ENCODE data around the gene MYO5B. TPM values are rescaled to one million over a fixed set of nuclear protein-coding genes. Genes with fewer than 3 reads are reported as not detected.
"Not testable (repeated sequence)": the region's sequence is repeated elsewhere in the genome, so short reads cannot be mapped to it uniquely, and the experiment has no call there.

The MYO5B gene
- total and polyA plus RNA-seq, 2 of the 4 experiments (the other 2 are of a cell fraction): 0.24 to 0.54 TPM

GRCh38 chr18:49784427-49785185, 410.3 kb downstream of the MYO5B start:
- Histone ChIP-seq H2AK5ac (ENCODE audit: low read depth, low read length) (no peak overlapping the region), H3K4me2 (ENCODE audit: low read depth, low read length) (no peak overlapping the region), H3K27ac (ENCODE audit: insufficient read depth, low read length) (no peak overlapping the region), H3K27me3 (ENCODE audit: control insufficient read depth, insufficient read depth, low read length) (no peaks in the 10 kb centered on the region), H3K56ac (ENCODE audit: extremely low read depth, insufficient read depth, low read length) (no peak overlapping the region), H3K4me1 (ENCODE audit: control insufficient read depth, insufficient read depth, low read length) (no peaks in the 10 kb centered on the region; the same call in 1 of the 2 replicates), H2AK9ac (replicated peaks; ENCODE audit: low read depth, low read length, poor library complexity) (no peak overlapping the region), H4K20me1 (ENCODE audit: insufficient read depth, low read length) (no peaks in the 10 kb centered on the region), H3K23ac (ENCODE audit: low read depth, low read length) (no peak overlapping the region), H2BK20ac (ENCODE audit: low read depth, low read length) (no peak overlapping the region), H3K79me1 (ENCODE audit: low read depth in 1 of 2, low read length in 2 of 2) (0 out of 4 replicates have a peak, but pooled peaks cover 0 to 2% of the 10 kb centered on the region in 2 experiments), H2BK15ac (ENCODE audit: low read depth, low read length) (no peak overlapping the region), H3K4ac (ENCODE audit: low read depth, low read length) (no peak overlapping the region), H4K5ac (ENCODE audit: low read depth, low read length) (no peak overlapping the region), H3K4me3 (ENCODE audit: insufficient read depth, low read depth, low read length) (no peak overlapping the region), H2AFZ (replicated peaks; ENCODE audit: low read length, poor library complexity) (no peak overlapping the region), H3K9ac (ENCODE audit: low read depth, low read length) (no peak overlapping the region), H2BK120ac (ENCODE audit: low read depth, low read length) (no peak overlapping the region), H3K14ac (replicated peaks; ENCODE audit: low read depth, low read length) (no peak overlapping the region), H3K9me1 (ENCODE audit: insufficient read depth, low read length) (peaks cover 7% of the 10 kb centered on the region), H3K36me3 (ENCODE audit: control insufficient read depth, insufficient read depth, low read length) (peaks cover 21% of the 10 kb centered on the region), H2BK5ac (ENCODE audit: low read depth, low read length, poor library complexity, severe bottlenecking) (no peak overlapping the region), H3K9me3 (ENCODE audit: control insufficient read depth, insufficient read depth, low read length) (no peaks in the 10 kb centered on the region), H4K91ac (ENCODE audit: insufficient read depth, low read depth, low read length) (no peak overlapping the region), H4K8ac (ENCODE audit: low read depth in 2 of 2, low read length in 2 of 2) (no peak overlapping the region), H3K18ac (ENCODE audit: low read depth, low read length) (no peak overlapping the region)
- CTCF ChIA-PET: interaction anchor here (1.6 kb wide), 1 partner anchor 11 kb away, joined by 5 read pairs; no protein-coding TSS in a partner anchor
- DNase-seq (peak; percentile 18), ATAC-seq (ENCODE audit: low read depth) (no peak)
- TF ChIP-seq SMC3 (IDR thresholded peaks at IDR 0.05; ENCODE audit: low read depth, low read length): peak; percentile 40; the same call in 1 of the 2 replicates
- no peak for TF ChIP-seq POLR2A (IDR thresholded peaks at IDR 0.05; ENCODE audit: low read depth, low read length)
- 0 out of 2 replicates have a peak, but pooled peaks have one; percentile 21 for TF ChIP-seq CTCF (conservative IDR thresholded peaks at IDR 0.05; ENCODE audit: low read depth, low read length)
- POLR2A ChIA-PET (ENCODE audit: unreplicated experiment): no interaction called here
- dilution Hi-C loops (cut with HindIII; ENCODE audit: low sequenced_read_pairs, unreplicated experiment) (no loop called here), in situ Hi-C loops (cut with MboI; ENCODE audit: low sequenced_read_pairs) (no loop called here), intact Hi-C loops (cut with micrococcal nuclease) (loop anchor here (1.0 to 2.0 kb wide), 3 partner anchors 74 to 274 kb away; no protein-coding TSS in a partner anchor)
- no TSS peak for BruUV-seq (replicated peaks)
- WGBS, 2 experiments (ENCODE audit: extremely low coverage in 2 of 2, insufficient read length in 1 of 2): no CpG with 5 or more reads among the region's 1 CpG

- CTCF ChIA-PET: interaction anchor here (0.8 to 1.6 kb wide), 2 partner anchors 12 to 75 kb away, joined by 3 to 5 read pairs; no protein-coding TSS in a partner anchor
- intact Hi-C loops (cut with micrococcal nuclease): loop anchor here (1.0 to 2.0 kb wide), 3 partner anchors 75 to 273 kb away; no protein-coding TSS in a partner anchor
- H3K27ac ChIP-seq (ENCODE audit: insufficient read depth, low read length); H2BK15ac ChIP-seq (ENCODE audit: low read depth, low read length); H3K27me3 ChIP-seq (ENCODE audit: control insufficient read depth, insufficient read depth, low read length); H2BK20ac ChIP-seq (ENCODE audit: low read depth, low read length); H4K5ac ChIP-seq (ENCODE audit: low read depth, low read length); H3K56ac ChIP-seq (ENCODE audit: extremely low read depth, insufficient read depth, low read length); H3K14ac ChIP-seq (replicated peaks; ENCODE audit: low read depth, low read length); H3K9me1 ChIP-seq (ENCODE audit: insufficient read depth, low read length); H3K18ac ChIP-seq (ENCODE audit: low read depth, low read length); H2BK120ac ChIP-seq (ENCODE audit: low read depth, low read length); H2AK5ac ChIP-seq (ENCODE audit: low read depth, low read length); H4K20me1 ChIP-seq (ENCODE audit: insufficient read depth, low read length); BruUV-seq (replicated peaks); H3K4me3 ChIP-seq (ENCODE audit: insufficient read depth, low read depth, low read length); H2BK5ac ChIP-seq (ENCODE audit: low read depth, low read length, poor library complexity, severe bottlenecking); H3K4me2 ChIP-seq (ENCODE audit: low read depth, low read length); H4K8ac ChIP-seq (ENCODE audit: low read depth in 2 of 2, low read length in 2 of 2); H3K4ac ChIP-seq (ENCODE audit: low read depth, low read length); H4K91ac ChIP-seq (ENCODE audit: insufficient read depth, low read depth, low read length); H2AFZ ChIP-seq (replicated peaks; ENCODE audit: low read length, poor library complexity); POLR2A ChIA-PET (ENCODE audit: unreplicated experiment); H3K9me3 ChIP-seq (ENCODE audit: control insufficient read depth, insufficient read depth, low read length); H3K23ac ChIP-seq (ENCODE audit: low read depth, low read length); H3K4me1 ChIP-seq (ENCODE audit: control insufficient read depth, insufficient read depth, low read length); DNase-seq; H3K79me1 ChIP-seq (ENCODE audit: low read depth in 1 of 2, low read length in 2 of 2); ATAC-seq (ENCODE audit: low read depth); dilution Hi-C loops (cut with HindIII; ENCODE audit: low sequenced_read_pairs, unreplicated experiment); H2AK9ac ChIP-seq (replicated peaks; ENCODE audit: low read depth, low read length, poor library complexity); in situ Hi-C loops (cut with MboI; ENCODE audit: low sequenced_read_pairs); H3K9ac ChIP-seq (ENCODE audit: low read depth, low read length): not testable (repeated sequence)
- H3K36me3 ChIP-seq (ENCODE audit: control insufficient read depth, insufficient read depth, low read length): peaks cover 20% of the 10 kb centered on the region
- WGBS, 2 experiments (ENCODE audit: extremely low coverage in 2 of 2, insufficient read length in 1 of 2): no CpG with 5 or more reads among the region's 3 CpGs
These were observed 411.3 kb downstream of the MYO5B start for GRCh38 chr18:49783631-49784030.

All from IMR-90 (cell line).